Thyroid gland (tissue), 4 donors: Measurements from ENCODE around the gene ADAMTS20.

Source experiments
- CTCF ChIP-seq, 6 experiments: fragments of 200-600 bp in 3 of 6; fragments of 450-650 bp in 3 of 6; sonication (generic) in 3 of 6; IDR thresholded peaks; one replicate each; pipeline ENCODE4 v1.5.1; 2016 to 2019; ENCODE audit warnings: antibody characterized with exemption in 6 of 6, mild to moderate bottlenecking in 2 of 6, inconsistent platforms in 1 of 6, moderate library complexity in 1 of 6
- POLR2A ChIP-seq, 2 donors: fragments of 450-650 bp; IDR thresholded peaks; one replicate each; pipeline ENCODE4 v1.6.1; 2017; ENCODE audit warnings: antibody characterized with exemption in 2 of 2, mild to moderate bottlenecking in 2 of 2, moderate library complexity in 1 of 2

GRCh38 chr12:43308776-43309175 is 243.2 kb downstream of the ADAMTS20 start:
- TF ChIP-seq CTCF (IDR thresholded peaks at IDR 0.05) (no peak), POLR2A (IDR thresholded peaks at IDR 0.05) (no peak)
